ENCODE results near the gene TECPR2. TPM values are rescaled to one million over a fixed set of nuclear protein-coding genes. Genes with fewer than 3 reads are reported as not detected.

Gene TECPR2
- total RNA-seq, 2 experiments from 2014 or later, result 4.8 to 5.7 TPM

DNA sequence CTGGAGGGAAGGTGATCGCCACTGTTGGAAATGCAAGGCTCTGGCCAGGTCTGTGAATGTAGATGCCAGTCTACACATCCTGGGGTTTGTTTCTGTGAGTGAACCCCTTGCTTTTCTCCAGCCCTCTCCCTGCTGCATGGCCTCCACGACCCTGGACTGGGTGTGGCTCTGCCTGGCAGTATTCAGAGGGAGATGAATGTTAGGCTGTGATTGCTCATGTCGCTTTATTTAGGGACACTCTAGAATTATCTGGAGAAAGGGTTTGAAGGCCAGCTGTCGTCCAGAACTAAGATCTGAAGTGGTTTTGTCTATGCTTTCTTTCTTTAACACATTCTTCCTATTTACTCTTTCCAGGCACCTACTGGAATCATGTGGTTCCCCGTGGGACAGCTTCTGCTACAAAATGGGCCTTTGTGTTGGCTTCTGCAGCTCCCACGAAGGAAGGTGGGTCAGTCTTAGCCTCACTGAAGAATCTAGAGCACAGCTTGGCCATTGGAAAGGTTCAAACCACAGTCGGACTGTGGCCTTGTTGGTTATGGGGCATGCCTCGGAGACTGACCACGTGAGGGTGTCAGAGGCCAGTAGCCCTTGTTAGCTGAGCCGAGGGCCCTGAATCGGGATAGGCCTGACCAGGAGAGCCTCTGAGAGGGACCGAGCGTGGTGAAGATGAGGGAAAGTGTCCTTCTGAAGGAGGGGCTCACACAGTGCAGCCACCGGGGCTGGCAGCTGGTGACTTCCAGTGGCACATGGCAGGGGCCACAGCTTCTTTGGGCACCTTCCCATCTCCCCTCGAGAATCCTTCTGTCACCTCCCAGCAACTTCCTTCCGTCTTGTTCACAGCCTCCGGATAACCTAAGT, 87.7 kb downstream of the TECPR2 start:
- H3K27ac Mint-ChIP-seq, result no peak overlapping the region
- no peak overlapping the region for H3K4me3 Mint-ChIP-seq
- no peaks in the 10 kb centered on the region for H3K4me1 Mint-ChIP-seq
- no peaks in the 10 kb centered on the region for H3K27me3 Mint-ChIP-seq
- no peaks in the 10 kb centered on the region for H3K9me3 Mint-ChIP-seq
- H3K36me3 Mint-ChIP-seq, result no peaks in the 10 kb centered on the region
- DNase-seq, result no peak

DNA sequence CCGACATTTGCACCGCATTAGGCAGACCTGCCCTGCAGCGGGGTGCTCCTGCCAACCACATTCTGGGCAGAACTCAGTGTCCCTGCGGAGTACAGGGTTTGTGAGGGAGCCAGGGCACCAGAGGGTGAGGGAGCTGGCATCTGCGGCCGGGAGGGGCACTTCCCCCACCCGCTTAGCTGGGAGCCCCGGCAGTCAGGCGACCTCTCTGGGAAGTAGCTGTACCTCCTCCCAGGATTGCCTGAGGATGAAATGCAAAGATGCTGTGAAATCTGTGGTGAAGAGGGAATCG, 88.3 kb downstream of the TECPR2 start:
- Mint-ChIP-seq H3K36me3 (no peaks in the 10 kb centered on the region), H3K4me3 (no peak overlapping the region), H3K27me3 (no peaks in the 10 kb centered on the region), H3K27ac (no peak overlapping the region), H3K9me3 (no peaks in the 10 kb centered on the region), H3K4me1 (no peaks in the 10 kb centered on the region)
- no peak for DNase-seq

DNA sequence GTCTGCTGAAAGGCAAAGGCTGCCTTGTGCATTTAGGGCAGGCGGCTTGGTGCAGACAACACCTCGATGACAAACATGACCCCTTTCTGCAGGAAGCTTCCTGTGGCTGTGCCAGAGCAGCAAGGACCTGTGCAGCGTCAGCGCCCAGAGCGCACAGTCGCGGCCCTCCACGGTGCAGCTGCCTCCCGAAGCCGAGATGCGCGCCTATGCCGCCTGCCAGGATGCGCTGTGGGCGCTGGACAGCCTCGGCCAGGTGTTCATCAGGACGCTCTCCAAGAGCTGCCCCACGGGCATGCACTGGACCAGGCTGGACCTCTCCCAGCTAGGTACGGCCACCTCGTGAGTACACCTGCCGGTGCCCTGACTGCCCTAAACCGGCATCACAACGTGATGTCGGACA, 89.6 kb downstream of the TECPR2 start:
- Mint-ChIP-seq H3K4me1 (no peaks in the 10 kb centered on the region), H3K4me3 (no peak overlapping the region), H3K9me3 (no peaks in the 10 kb centered on the region), H3K36me3 (no peaks in the 10 kb centered on the region), H3K27ac (no peak overlapping the region), H3K27me3 (no peaks in the 10 kb centered on the region)
- no peak for DNase-seq

DNA sequence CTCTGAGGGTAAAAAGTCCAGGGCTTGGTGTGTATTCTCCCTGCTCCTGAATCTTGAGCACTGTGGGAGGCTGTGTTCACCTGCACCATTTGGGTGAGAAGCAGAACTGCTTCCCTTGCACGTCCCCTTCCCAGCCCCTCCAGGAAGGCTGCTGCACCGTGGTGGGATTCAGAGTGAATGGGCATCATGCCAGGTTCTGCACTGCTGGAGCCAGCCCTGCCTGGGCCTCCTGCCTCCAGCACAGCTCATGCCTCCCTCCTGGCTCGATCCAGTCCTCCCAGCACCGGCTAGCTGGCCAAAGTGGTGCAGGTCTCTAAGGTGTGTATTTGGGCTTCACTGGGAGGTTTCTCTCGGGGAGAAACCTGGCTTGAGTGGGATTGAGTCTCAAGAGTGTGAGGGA, 92.0 kb downstream of the TECPR2 start:
- H3K36me3 Mint-ChIP-seq, result peaks cover 1% of the 10 kb centered on the region
- no peak overlapping the region for H3K4me3 Mint-ChIP-seq
- no peaks in the 10 kb centered on the region for H3K9me3 Mint-ChIP-seq
- no peak for DNase-seq
- no peak overlapping the region for H3K27ac Mint-ChIP-seq
- no peaks in the 10 kb centered on the region for H3K27me3 Mint-ChIP-seq
- H3K4me1 Mint-ChIP-seq, result no peaks in the 10 kb centered on the region

DNA sequence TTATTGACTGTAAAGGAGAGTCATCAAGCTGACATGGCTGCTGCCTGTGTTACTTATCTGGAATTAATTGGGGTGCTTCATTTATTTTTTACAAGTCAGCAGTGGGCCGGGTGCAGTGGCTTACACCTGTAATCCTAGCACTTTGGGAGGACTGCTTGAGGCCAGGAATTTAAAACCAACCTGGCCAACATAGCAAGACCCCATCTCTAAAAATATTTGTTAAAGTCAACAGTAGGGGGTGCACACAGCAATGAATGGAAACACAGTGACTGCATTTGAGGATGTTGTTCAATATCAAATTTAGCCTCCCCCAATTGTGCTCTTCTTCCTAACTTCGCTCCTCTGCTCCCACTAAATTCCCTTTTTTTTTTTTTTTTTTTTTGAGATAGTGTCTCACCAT, 94.8 kb downstream of the TECPR2 start:
- no peaks in the 10 kb centered on the region for H3K27me3 Mint-ChIP-seq
- H3K36me3 Mint-ChIP-seq, result peaks cover 1% of the 10 kb centered on the region

DNA sequence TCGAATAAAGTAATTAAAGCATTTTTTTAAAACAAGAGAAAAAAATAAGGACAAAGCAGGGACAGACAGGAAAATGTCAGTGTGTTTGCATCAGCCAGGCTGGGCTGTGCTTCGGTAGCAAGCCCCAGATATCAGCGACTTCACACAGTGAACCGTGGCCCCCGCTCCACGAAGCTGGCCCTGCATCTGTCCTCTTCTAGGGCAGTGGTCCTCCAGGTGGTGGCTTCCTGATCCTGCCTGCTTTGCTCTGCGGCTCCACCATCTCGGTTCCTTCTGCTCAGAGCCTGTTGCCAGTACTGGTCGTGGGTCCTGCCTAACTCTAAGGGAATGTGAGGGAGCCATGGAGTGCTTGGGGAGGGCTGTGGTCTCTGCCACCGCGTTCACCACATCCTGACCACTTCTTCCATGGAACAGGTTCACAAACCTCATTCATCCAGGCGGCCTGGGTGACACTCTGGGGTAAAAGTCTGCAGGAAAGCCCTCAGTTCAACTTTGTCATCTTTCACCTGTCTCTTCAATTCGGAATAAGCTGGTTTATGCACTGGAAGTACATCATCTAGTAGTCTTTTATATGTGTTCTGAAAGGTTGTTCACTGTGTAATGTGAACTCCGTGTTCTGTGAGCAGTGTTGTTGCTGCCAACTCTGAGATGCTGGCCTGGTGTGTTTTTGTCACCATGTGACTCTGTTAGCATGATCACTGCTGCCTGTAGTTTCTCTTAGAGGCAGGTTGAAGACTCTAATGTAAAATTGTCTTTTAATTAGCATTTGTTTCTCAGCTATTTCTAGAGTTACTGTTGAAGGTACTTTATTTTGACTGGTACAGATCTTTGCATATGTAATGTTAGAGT, 99.0 kb downstream of the TECPR2 start:
- Mint-ChIP-seq H3K36me3 (peaks cover 1% of the 10 kb centered on the region), H3K4me3 (no peak overlapping the region), H3K27me3 (no peaks in the 10 kb centered on the region), H3K9me3 (no peaks in the 10 kb centered on the region), H3K27ac (no peak overlapping the region), H3K4me1 (peaks cover 4% of the 10 kb centered on the region)
- DNase-seq, result no peak

More for the DNA sequence above, 94.8 kb downstream of the TECPR2 start:
- peaks cover 4% of the 10 kb centered on the region for H3K4me1 Mint-ChIP-seq
- no peak for DNase-seq
- no peak overlapping the region for H3K27ac Mint-ChIP-seq
- no peaks in the 10 kb centered on the region for H3K9me3 Mint-ChIP-seq
- no peak overlapping the region for H3K4me3 Mint-ChIP-seq

DNA sequence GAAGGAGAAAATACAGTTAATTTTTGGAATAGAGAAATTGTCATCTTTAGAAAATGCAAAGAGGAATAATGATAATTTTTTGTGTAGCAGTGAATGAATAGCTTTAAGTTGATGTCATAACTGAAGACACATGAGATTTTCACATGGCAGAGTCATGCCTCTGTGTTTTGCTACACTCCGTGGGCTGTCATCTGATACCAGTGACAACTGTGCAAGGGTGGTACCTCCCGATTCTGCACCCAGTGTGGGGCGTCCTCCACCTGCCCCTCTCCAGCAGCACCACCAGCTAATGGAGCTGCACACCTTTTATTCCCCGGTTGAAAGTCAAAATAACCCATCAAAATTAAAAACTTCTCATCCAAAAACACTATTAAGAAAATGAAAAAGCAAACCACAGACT, 99.7 kb downstream of the TECPR2 start:
- Mint-ChIP-seq H3K27me3 (no peaks in the 10 kb centered on the region), H3K4me1 (peaks cover 4% of the 10 kb centered on the region), H3K36me3 (peaks cover 5% of the 10 kb centered on the region), H3K9me3 (no peaks in the 10 kb centered on the region), H3K27ac (no peak overlapping the region), H3K4me3 (no peak overlapping the region)
- DNase-seq, result no peak

DNA sequence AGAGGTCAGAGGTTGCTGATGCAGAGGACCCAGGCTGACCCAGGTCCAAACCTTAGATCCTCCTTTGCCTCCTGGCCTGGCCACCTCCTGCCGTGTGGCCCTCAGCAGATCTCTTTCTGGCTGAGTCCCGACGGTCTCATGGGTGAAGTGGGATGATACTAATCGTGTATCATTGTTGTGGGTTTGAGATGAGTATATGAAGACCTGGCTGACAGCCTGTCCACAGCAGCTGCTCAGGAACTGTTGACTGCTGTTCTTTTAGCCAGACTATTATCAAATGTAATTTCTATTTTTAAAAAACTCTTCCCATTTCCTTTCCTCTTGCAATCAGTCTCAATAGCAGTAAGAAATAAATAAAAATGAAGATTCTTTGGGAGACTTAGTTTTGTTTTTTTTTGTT, 101.3 kb downstream of the TECPR2 start:
- Mint-ChIP-seq H3K9me3 (peaks cover 2% of the 10 kb centered on the region), H3K27me3 (no peaks in the 10 kb centered on the region), H3K27ac (no peak overlapping the region), H3K36me3 (peaks cover 15% of the 10 kb centered on the region), H3K4me3 (no peak overlapping the region), H3K4me1 (peaks cover 4% of the 10 kb centered on the region)
- no peak for DNase-seq

DNA sequence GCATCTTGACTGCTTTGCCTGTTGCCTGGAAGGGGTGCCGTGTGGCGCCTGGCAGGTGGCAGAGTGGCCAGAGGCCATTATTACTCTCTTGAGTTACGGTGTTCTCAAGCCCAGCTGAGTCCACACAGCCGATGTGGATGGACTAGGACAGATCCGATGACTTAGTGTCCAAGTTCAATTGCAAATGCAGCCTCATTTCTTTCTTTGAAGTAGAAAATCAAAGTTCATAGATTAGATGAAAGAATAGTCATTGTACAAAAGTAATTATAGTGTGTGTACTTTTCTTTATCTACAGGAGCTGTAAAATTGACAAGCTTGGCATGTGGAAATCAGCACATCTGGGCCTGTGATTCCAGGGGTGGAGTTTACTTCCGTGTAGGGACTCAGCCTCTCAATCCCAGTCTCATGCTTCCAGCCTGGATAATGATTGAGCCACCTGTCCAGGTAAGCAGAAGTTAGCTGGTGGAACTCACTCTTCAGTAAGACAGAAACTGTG, 102.2 kb downstream of the TECPR2 start:
- Mint-ChIP-seq H3K4me1 (peaks cover 4% of the 10 kb centered on the region), H3K4me3 (no peak overlapping the region), H3K27me3 (no peaks in the 10 kb centered on the region), H3K36me3 (peaks cover 21% of the 10 kb centered on the region), H3K9me3 (peaks cover 3% of the 10 kb centered on the region), H3K27ac (no peak overlapping the region)
- no peak for DNase-seq

DNA sequence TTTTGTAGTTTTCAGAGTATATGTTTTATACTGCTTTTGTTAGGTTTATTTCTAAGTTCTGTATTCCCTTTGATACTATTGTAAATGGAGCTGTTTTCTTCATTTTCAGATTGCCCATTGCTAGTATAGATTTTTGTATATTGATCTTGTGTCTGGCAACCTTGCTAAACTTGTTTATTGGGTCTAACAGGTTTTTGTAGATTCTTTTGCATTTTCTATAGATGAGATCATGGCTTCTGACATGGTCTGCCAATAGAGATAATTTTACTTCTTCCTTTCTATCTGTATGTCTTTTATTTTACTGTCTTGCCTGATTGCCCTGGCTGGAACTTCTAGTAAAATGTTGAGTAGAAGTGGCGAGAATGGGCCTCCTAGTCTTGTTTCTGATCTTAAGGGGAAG, 106.5 kb downstream of the TECPR2 start:
- Mint-ChIP-seq H3K9me3 (peaks cover 3% of the 10 kb centered on the region), H3K36me3 (peaks cover 21% of the 10 kb centered on the region), H3K4me1 (peaks cover 11% of the 10 kb centered on the region), H3K27ac (no peak overlapping the region), H3K27me3 (no peaks in the 10 kb centered on the region), H3K4me3 (no peak overlapping the region)
- no peak for DNase-seq

DNA sequence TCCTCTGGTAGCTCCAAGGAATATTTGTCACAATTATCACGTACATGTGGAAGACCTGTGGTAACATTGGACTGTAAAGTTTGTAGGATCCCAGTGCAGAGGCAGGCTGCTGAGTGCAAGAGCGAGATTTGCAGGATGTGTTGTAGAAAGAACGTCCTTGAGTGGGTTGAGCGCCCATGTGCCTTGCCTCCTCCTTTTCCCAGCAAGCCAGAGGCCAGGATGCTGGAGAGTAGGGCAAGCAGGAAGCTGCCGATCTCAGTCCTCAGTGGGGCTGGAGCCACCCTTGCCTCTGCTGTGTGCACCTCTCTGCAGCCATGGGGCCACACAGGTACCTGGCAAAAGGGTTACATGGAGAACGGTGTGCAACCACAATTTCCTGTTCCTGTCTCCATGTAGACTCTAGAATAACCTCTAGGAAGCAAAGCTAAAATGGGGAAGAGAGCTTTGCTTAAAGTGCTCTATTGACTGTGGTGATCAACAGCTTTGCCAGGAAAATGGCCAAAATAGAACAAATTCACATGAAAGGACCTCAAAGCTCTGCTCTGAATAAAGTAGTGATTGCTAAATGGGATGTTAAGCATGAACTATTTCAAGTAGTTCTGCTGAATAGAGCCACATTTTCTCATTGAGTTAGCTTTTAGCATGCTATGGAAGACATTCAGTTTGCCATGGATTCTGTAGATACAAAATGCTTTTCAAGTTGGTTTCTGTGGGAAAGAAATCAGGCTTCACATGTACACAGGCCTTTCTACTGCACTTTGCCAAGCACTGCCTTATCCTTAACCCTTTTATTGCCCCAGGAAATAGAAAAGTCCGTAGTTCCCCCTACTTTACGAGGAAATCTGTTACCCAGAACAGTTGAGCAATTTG, 109.4 kb downstream of the TECPR2 start:
- Mint-ChIP-seq H3K4me1 (peaks cover 11% of the 10 kb centered on the region), H3K9me3 (peaks cover 3% of the 10 kb centered on the region), H3K27me3 (no peaks in the 10 kb centered on the region), H3K4me3 (no peak overlapping the region), H3K36me3 (peaks cover 18% of the 10 kb centered on the region), H3K27ac (no peak overlapping the region)
- no peak for DNase-seq

DNA sequence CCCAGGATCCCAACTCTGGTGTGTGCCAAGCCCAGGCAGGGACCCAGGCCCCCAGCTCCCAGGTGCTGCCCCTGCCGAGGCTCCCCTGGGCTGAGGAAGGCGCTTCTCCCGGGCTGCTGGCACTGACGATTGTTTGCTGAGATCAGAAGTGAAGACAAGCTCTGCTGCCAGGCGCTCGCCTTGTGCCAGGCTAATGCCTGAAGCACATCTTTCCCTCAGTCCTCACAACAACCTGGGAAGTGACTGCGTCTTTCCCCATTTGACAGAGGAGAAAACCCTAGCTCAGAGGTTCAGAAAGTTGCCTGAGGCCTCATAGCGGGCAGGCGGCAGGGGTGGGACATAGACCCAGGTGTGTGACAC, 110.0 kb downstream of the TECPR2 start:
- H3K4me3 Mint-ChIP-seq, result no peak overlapping the region
- H3K27me3 Mint-ChIP-seq, result no peaks in the 10 kb centered on the region
- no peak for DNase-seq
- peaks cover 15% of the 10 kb centered on the region for H3K36me3 Mint-ChIP-seq
- no peak overlapping the region for H3K27ac Mint-ChIP-seq
- H3K9me3 Mint-ChIP-seq, result peaks cover 3% of the 10 kb centered on the region
- H3K4me1 Mint-ChIP-seq, result peaks cover 11% of the 10 kb centered on the region

DNA sequence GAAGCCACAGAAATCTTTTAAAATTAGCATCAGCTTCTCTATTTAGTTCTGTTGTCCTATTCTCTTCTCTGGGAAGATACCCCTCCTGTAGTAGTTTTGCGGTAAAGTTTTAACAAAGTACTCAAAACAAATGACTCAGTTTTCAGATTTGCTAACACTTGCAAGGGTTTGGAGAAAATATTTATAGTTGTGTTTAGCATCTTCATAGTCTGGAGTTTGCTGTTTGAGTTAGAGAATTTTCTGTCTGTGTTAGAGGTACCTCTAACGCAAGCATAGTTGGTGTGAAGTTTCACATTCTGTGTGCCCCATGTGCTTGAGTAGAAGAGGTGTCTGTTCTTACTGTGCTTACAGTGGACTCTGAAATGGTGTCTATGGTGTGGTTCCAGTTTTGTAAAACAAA, 110.8 kb downstream of the TECPR2 start:
- H3K4me3 Mint-ChIP-seq, result no peak overlapping the region
- DNase-seq, result no peak
- H3K9me3 Mint-ChIP-seq, result peaks cover 1% of the 10 kb centered on the region
- H3K27ac Mint-ChIP-seq, result no peak overlapping the region
- H3K27me3 Mint-ChIP-seq, result no peaks in the 10 kb centered on the region
- peaks cover 9% of the 10 kb centered on the region for H3K36me3 Mint-ChIP-seq
- peaks cover 11% of the 10 kb centered on the region for H3K4me1 Mint-ChIP-seq

DNA sequence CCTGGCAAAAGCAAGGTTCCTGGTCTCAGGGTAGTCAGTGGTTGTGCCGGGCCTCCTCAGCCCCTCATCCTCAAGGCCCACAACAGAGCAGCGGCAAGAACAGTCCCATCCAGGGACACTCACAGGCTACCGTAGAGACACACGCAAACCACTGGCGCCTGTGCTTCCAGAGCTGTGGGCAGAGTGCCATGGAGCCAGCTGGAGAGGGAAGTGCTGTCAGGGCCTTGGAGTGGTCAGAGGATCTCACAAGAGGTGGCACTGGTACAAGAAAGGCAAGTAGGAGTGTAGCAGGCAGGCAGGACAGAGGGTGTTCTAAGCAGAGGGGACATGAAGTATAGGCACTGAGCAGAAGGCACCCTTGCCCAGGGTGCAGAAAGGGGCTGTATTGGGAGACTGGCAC, 112.2 kb downstream of the TECPR2 start:
- DNase-seq, result no peak
- no peaks in the 10 kb centered on the region for H3K36me3 Mint-ChIP-seq
- H3K4me1 Mint-ChIP-seq, result peaks cover 11% of the 10 kb centered on the region
- no peaks in the 10 kb centered on the region for H3K27me3 Mint-ChIP-seq
- no peak overlapping the region for H3K27ac Mint-ChIP-seq
- H3K4me3 Mint-ChIP-seq, result no peak overlapping the region
- H3K9me3 Mint-ChIP-seq, result no peaks in the 10 kb centered on the region

DNA sequence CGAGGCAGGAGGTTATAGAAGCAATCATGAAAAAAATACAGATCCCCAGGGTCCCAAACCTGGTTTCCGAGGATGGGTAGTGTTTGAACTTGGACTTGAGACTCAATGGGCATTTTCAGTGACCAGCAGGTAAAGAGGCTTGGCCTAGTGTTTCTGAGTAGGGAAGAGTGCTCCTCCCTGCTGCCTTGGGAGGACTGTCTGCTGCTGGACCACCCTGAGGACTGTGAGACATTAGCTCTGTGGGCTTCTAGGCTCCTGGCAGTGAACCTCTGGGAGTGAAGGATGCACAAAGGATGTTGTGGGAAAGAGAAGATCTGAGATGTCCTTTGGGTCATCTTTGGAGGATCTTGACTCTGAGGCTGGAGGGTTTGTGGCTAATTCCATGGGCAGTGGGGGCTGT, 116.4 kb downstream of the TECPR2 start:
- no peaks in the 10 kb centered on the region for H3K27me3 Mint-ChIP-seq

More for the DNA sequence above, 116.4 kb downstream of the TECPR2 start:
- DNase-seq, result no peak
- H3K36me3 Mint-ChIP-seq, result peaks cover 9% of the 10 kb centered on the region
- H3K4me1 Mint-ChIP-seq, result no peaks in the 10 kb centered on the region
- H3K9me3 Mint-ChIP-seq, result peaks cover 6% of the 10 kb centered on the region
- no peak overlapping the region for H3K27ac Mint-ChIP-seq
- no peak overlapping the region for H3K4me3 Mint-ChIP-seq

Data from activated naive CD8-positive, alpha-beta T cell treated with anti-CD3 and anti-CD28 coated beads for 36 hours (primary cell).